OCI-LY3 (cell line): ENCODE measurements around the gene WDR70.

Source experiments
- EZH2phosphoT487 ChIP-seq: fragments of 200-600 bp; shearing (Covaris generic); IDR thresholded peaks from 2 replicates; pipeline ENCODE4 v1.6.1; 2018; ENCODE audit warnings: antibody characterized with exemption, mixed run types, low read depth
- TF ChIP-seq, protein P1 (sequence below): fragments of 200-600, 300-600 bp; sonication (generic); IDR thresholded peaks from 2 replicates; pipeline ENCODE4 v1.5.1; 2014; ENCODE audit warnings: antibody characterized with exemption, low read length, low read depth

DNA sequence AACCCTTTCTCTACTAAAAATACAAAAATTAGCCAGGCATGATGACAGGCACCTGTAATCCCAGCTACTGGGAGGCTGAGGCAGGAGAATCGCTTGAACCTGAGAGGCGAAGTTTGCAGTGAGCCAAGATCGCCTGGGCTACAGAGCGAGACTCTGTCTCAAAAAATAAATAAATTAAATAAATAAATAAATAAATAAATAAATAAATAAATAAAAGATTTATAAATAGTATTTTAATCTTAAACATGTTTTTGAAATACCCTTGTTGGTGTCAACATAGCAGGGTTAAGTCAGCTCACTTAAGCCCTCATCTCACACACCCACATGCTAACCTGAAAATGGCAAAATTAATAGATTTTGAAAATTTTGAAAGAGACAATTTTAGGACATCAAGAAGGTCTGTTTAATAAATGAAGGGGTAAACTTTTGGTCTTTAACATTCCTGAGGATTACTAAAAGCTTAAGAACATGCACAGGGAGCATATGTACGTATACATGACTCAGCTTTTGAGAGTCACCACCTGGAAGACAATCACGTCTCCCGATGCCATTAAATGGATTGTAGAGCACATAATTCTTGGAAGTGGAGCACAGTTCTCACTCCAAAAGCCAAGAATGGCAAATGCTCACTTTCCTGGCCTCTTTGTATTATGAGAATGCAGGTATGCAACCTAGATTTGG is 258.2 kb downstream of the WDR70 start:
- TF ChIP-seq, protein P1, sequence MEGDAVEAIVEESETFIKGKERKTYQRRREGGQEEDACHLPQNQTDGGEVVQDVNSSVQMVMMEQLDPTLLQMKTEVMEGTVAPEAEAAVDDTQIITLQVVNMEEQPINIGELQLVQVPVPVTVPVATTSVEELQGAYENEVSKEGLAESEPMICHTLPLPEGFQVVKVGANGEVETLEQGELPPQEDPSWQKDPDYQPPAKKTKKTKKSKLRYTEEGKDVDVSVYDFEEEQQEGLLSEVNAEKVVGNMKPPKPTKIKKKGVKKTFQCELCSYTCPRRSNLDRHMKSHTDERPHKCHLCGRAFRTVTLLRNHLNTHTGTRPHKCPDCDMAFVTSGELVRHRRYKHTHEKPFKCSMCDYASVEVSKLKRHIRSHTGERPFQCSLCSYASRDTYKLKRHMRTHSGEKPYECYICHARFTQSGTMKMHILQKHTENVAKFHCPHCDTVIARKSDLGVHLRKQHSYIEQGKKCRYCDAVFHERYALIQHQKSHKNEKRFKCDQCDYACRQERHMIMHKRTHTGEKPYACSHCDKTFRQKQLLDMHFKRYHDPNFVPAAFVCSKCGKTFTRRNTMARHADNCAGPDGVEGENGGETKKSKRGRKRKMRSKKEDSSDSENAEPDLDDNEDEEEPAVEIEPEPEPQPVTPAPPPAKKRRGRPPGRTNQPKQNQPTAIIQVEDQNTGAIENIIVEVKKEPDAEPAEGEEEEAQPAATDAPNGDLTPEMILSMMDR = no peak
- TF ChIP-seq EZH2phosphoT487 = no peak
